Measurements from ENCODE around the gene HMGXB4.

The HMGXB4 gene

GRCh38 chr22:35326854-35327562, 69.7 kb downstream of the HMGXB4 start:
- DNase-seq (ENCODE audit: low read depth), result no peak

GRCh38 chr22:35327690-35328471, 70.6 kb downstream of the HMGXB4 start:
- no peak for DNase-seq (ENCODE audit: low read depth)

- no peak for DNase-seq (ENCODE audit: low read depth)
These were observed 71.2 kb downstream of the HMGXB4 start for GRCh38 chr22:35328472-35328885.

- DNase-seq (ENCODE audit: low read depth), result peak; percentile 24
These were observed 72.0 kb downstream of the HMGXB4 start for GRCh38 chr22:35329114-35329847.

- DNase-seq (ENCODE audit: low read depth), result peak; percentile 93
These were observed 73.1 kb downstream of the HMGXB4 start for GRCh38 chr22:35330258-35330861.

- no peak for DNase-seq (ENCODE audit: low read depth)
These were observed 75.0 kb downstream of the HMGXB4 start for GRCh38 chr22:35332278-35332677.

GRCh38 chr22:35333220-35333619, 75.9 kb downstream of the HMGXB4 start:
- DNase-seq (ENCODE audit: low read depth), result no peak

GRCh38 chr22:35334004-35334403, 76.7 kb downstream of the HMGXB4 start:
- no peak for DNase-seq (ENCODE audit: low read depth)

GRCh38 chr22:35335468-35335867, 78.2 kb downstream of the HMGXB4 start:
- DNase-seq (ENCODE audit: low read depth), result peak; percentile 5

GRCh38 chr22:35335936-35336781, 78.9 kb downstream of the HMGXB4 start:
- DNase-seq (ENCODE audit: low read depth), result peak; percentile 6

- peak; percentile 36 for DNase-seq (ENCODE audit: low read depth)
These were observed 80.6 kb downstream of the HMGXB4 start for GRCh38 chr22:35337932-35338331.

GRCh38 chr22:35341090-35341874, 84.0 kb downstream of the HMGXB4 start:
- DNase-seq (ENCODE audit: low read depth), result no peak

GRCh38 chr22:35342390-35342789, 85.1 kb downstream of the HMGXB4 start:
- DNase-seq (ENCODE audit: low read depth), result no peak

GRCh38 chr22:35343664-35344550, 86.6 kb downstream of the HMGXB4 start:
- DNase-seq (ENCODE audit: low read depth), result no peak

- DNase-seq (ENCODE audit: low read depth), result no peak
These were observed 87.8 kb downstream of the HMGXB4 start for GRCh38 chr22:35344956-35345690.
